ENCODE measurements around the gene SLC12A8. TPM values are rescaled to one million over a fixed set of nuclear protein-coding genes. Genes with fewer than 3 reads are reported as not detected.
A peak's percentile ranks its signal among the peaks of the same experiment; 100 is the strongest.

Gene SLC12A8
- total RNA-seq, 3 donors from 2014 or later = 0.48 to 12.5 (median 9.8) TPM

DNA sequence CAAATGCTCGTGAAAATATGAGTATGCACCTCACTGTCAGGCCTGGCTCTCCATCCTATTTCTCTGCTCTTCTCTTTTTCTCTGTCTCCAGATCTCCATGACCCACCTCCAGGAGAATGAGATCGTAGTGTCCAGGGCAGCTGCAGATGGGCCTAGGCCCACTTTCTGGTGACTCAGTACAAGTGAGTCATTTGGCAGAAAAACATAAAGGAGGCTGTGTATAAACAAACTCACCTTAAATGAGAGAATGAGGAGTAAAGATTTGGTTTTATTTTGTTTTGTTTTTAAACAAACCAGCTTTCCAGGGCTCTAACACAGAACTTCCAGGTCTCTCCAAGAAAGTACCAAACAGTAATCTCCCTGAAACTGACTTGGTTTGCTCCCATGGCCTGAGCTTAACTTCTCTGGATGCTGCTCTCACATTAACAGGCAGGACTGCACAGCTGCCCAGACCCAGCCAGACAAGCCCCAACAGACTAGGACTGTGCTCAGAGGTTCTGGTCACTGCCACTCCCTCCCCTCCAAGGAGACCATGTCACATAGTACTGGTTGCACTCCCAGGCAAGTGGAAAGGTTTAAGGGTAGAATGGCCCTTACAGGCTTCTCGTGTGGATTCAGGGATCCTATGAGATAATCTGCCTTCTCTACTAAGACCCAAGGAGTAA lies 155.2 kb downstream of the SLC12A8 start:
- Histone ChIP-seq H3K27me3 (no peaks in the 10 kb centered on the region), H3K9me3 (no peaks in the 10 kb centered on the region), H3K4me3 (no peak overlapping the region), H3K4me1 (peaks cover 4 to 9% of the 10 kb centered on the region in 2 donors), H3K36me3 (no peaks in the 10 kb centered on the region), H3K27ac (peak overlapping the region; percentile 52 to 96)
- intact Hi-C loops (cut with DNase I; ENCODE audit: low total_unique reads) = loop anchor here (1.0 kb wide), 1 partner anchor 38 kb away; no protein-coding TSS in a partner anchor
- TF ChIP-seq POLR2A (IDR thresholded peaks at IDR 0.05) (no peak), POLR2AphosphoS5 (IDR thresholded peaks at IDR 0.05) (no peak), CTCF (IDR thresholded peaks at IDR 0.05) (no peak)
- no peak for DNase-seq (ENCODE audit: low spot score in 2 of 2)

DNA sequence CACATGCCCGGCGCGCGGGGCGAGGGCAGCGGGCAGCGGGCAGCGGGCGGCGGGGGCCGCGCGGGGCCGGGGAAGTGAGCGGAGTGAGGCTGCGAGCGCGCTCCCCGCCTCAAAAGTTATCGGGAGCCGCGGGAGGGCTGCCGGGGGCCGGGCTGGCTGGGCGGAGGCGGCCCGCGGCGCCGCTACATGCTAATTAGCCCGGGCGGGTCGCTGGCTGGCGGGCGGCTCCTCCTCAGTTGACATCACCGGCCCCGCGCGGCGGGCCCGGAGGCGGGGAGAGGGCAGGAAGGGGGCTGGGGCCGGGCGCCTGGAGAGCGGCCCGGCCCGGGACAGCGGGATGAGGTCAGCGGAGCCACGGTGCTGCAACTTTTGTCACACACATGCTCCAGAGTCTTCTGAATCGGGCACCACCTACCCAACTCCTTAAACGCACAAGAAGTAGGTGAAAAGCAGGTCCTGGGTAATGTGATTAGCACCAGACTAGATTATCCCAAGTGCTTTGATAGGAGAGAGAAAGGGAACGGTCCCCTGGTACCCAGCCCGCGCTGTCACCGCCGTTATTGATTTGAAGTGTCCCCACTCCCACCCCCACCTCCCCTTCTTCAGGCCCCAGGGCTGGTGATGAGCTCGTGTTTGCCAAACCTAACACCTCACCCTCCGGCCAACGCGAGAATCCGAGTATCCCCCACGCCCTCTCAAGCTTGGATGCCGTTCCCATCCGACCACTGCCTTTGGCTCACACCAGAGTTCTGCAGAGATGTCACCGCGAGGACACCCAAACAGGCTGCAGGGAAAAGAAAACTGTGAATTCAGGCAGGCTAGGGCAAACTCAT lies 156.4 kb downstream of the SLC12A8 start, which contains the start of gene HEG1:
Gene HEG1, minus strand, starts transcription at position 85 of the 833 bp plus-strand sequence. CDS start 107 bp downstream, outside the sequence.
- TF ChIP-seq POLR2AphosphoS5 (IDR thresholded peaks at IDR 0.05) (no peak), POLR2A (IDR thresholded peaks at IDR 0.05) (no peak), CTCF (IDR thresholded peaks at IDR 0.05) (no peak)
- intact Hi-C loops (cut with DNase I; ENCODE audit: low total_unique reads) = no loop called here
- H3K9me3 ChIP-seq = no peaks in the 10 kb centered on the region
- peak within 1 kb of the TSS; percentile 89 to 96 for H3K27ac ChIP-seq
- H3K27me3 ChIP-seq = no peaks in the 10 kb centered on the region
- H3K36me3 ChIP-seq = no peaks in the 10 kb centered on the region
- H3K4me3 ChIP-seq = peak within 1 kb of the TSS; percentile 69 to 81 (median 75)
- peaks cover 7 to 18% of the 10 kb centered on the region in 2 donors for H3K4me1 ChIP-seq
- DNase-seq (ENCODE audit: low spot score in 2 of 2) = peak; percentile 70 to 75

DNA sequence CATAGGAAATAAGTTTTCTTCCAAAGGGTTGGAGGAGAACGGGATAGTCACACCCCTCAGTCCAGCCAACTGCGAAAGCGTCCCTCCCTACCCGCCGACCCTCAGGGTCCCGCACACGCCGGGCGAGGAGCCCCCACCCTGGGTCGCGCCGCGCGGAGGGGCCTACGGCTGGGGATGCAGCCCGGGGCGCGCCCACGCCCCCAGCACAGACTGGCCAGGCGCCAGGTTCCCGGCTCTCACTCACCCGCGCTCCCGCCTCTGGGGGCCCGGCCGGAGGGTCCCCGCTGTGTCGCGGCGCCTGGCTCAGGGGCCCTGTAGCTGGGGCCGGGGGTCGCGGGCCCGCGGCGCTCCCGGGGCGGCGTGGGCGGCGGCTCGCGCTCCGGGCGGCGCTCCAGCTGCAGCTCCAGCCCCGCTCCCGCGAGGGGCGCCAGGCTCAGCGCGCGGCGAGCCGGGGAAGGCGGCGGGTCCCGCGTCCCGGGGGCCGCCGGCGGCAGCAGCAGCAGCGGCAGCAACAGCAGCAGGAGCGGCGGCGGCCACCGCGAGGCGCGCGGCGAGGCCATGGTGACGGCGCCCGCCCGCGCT lies 157.1 kb downstream of the SLC12A8 start:
- Histone ChIP-seq H3K4me1 (peaks cover 7 to 19% of the 10 kb centered on the region in 2 donors), H3K27ac (peak overlapping the region; percentile 89 to 96), H3K9me3 (no peaks in the 10 kb centered on the region), H3K36me3 (no peaks in the 10 kb centered on the region), H3K27me3 (no peaks in the 10 kb centered on the region), H3K4me3 (peak overlapping the region; percentile 69 to 81 (median 75))
- no peak for TF ChIP-seq POLR2AphosphoS5 (IDR thresholded peaks at IDR 0.05)
- no peak for TF ChIP-seq POLR2A (IDR thresholded peaks at IDR 0.05)
- TF ChIP-seq CTCF (IDR thresholded peaks at IDR 0.05) = no peak
- no peak for DNase-seq (ENCODE audit: low spot score in 2 of 2)
- intact Hi-C loops (cut with DNase I; ENCODE audit: low total_unique reads) = no loop called here

DNA sequence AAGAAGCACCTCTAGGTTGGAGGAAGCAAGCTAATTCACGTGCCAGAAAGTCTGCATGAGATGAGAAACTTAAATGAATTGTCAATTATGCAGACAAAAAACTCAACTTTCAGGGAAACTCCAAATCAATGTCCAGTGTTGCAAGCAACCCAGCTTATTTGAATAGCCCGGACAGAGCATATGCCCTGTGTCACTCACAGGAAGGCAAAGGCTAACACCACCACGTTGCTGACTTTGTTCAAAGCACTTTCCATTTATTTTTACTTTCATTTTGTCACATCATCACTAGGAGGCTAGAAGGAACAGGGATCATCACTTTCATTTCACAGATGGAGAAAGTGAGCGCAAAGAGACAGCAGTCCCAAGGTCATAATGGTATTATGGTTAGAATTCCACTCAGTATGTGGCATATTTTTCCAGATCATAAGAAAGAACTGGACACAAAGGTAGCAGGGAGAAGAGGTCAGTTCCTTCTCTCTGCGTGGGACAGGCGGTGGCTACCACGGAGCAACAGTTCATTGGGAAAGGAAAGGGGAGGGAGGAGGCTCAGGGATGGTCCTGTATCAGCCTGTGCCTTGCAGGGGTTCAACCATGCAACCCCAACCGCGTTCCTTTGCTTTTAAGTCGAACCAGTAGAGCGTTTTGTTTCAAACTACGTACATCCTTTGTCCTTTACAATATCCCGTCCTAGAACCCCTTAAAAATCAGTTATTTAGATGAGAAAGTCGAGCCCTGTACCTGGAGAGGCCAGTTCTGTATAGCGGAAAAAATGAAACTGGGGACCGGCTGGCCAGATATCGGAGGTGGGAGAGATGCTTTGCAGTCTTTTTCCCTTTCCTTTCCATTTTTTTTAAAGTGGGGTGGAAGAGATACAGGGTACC lies 157.9 kb downstream of the SLC12A8 start:
- TF ChIP-seq POLR2A (IDR thresholded peaks at IDR 0.05) = no peak
- peak in 2 of 3 donors; percentile 12 to 44 for TF ChIP-seq POLR2AphosphoS5 (IDR thresholded peaks at IDR 0.05)
- TF ChIP-seq CTCF (IDR thresholded peaks at IDR 0.05) = peak in 2 of 3 donors; percentile 25 to 31
- DNase-seq (ENCODE audit: low spot score in 2 of 2) = no peak
- Histone ChIP-seq H3K27ac (peak overlapping the region; percentile 89 to 96), H3K4me1 (peaks cover 7 to 19% of the 10 kb centered on the region in 2 donors), H3K36me3 (no peaks in the 10 kb centered on the region), H3K9me3 (no peaks in the 10 kb centered on the region), H3K4me3 (peak overlapping the region; percentile 69 to 81 (median 75)), H3K27me3 (no peaks in the 10 kb centered on the region)
- intact Hi-C loops (cut with DNase I; ENCODE audit: low total_unique reads) = no loop called here
